Fibroblast of skin of right biceps (primary cell): Measurements from ENCODE around the gene SHROOM3.

Source experiments
- DNase-seq: peaks from one replicate; pipeline ENCODE4 v3.0.0-alpha.2; 2013

The SHROOM3 gene

DNA sequence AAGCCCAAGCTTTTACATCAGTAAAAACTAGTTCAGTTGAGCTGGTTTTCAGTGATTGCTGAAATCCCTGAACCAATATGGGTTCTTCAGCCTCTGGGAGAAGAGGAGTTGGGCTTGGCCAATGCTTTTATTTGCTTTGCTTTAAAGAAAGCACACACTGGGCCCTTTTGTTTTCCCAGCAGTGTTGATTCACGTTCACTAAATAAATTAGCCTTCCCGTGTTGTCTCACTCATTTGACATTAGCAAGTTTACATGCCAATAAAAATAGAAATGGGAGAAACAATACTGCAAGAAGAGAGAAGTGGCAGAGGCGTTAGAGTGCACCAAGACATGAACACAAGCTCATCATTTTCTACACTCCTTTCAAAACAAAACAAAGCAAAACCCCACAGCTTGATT lies 136.2 kb downstream of the SHROOM3 start:
- DNase-seq, result no peak

DNA sequence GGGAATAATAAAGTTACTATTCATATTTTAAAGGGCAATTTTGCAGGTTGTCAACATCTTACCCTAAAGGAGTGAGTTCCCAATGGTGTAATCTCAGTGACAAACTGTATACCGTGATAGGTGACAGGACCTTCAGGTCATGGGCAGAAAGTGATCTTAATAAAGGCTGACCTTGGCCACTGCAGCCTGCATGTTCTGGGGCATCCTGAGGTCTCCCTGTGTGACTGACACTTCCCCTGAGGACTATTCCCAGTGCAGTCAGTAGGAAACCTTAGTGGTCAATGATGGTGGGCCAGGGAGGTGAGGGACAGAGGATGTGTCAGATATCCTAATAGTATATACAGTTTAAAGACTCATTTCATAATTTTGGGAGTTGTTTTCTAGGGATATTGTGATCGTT lies 137.2 kb downstream of the SHROOM3 start:
- no peak for DNase-seq

DNA sequence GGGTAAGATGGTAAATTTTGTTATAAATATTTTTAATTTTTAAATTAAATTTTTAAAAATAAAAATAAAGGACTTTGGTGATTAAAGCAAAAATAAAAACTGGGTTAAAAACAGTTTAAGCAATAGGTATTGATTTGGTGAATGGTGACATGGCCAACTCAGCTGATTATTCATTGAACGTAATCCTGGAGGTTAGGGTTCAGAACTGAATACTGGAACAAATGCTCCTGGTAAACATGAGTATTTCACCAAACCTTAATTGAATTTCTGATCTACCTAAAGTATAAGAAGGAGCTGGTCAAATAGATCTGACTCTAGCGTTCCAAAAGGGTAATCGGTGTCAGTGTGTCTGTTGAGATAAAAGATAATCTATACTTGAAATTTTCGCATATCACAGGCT lies 141.8 kb downstream of the SHROOM3 start:
- no peak for DNase-seq

DNA sequence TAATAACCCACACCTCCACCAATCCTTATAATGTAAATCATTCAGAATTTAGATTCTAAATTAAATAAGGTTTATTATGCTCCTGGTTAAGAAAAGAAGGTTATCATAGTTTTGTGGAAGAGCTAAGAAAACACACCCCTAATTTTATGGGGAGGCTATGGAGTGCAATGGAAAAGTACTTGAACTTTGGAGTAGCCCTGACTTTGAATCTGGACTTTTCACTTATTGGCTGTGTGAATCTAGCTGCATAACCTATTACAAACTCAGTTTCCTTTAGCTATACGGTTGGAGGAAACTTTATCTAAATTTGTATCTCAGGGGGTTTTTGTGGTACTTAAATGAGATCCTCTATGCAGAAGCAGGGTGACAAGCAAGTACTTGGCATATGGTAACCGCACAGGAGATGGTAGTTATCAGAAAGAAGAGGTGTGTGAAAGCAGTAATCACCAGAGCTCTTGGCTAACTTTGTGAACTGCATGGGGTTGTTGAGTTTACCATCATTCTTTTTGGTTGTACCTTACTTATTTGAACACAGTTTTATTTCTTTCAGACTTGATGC lies 143.1 kb downstream of the SHROOM3 start:
- DNase-seq, result no peak

DNA sequence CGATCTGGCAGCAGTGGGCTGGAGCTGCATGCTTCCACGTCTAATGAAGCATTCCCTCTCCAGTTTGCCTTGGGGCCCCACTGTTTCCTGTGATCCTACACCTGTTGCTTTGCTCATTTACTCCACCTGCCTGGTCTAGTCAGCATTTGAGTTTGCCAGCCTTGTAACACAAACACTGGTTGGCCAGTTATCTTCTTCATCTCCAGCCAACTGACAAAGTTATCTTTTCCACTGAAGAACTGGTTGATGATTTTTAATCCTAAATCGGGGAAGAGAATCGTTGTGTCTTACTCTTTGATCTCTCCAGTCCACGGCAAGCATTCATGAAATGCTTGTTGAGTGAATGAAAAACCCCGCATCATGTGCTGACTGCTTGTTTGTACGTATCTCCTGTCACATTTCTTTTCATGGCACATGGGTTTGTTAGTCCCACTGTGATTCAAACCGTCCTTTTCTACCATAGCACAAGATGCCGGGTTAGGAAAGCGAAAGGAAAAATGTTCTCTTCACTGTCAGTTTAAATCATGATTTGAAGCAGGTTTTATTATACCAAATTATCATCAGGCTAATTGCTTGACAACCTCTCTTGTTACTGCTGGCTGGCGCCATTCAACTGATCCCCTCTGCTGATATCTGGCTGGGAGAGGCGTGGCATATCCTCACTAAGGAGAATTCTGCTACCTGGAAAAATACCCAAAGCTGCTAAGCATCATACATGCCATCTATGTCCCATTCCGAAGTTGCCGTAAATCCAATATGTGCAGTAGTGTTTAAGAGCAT lies 144.8 kb downstream of the SHROOM3 start:
- DNase-seq, result no peak

DNA sequence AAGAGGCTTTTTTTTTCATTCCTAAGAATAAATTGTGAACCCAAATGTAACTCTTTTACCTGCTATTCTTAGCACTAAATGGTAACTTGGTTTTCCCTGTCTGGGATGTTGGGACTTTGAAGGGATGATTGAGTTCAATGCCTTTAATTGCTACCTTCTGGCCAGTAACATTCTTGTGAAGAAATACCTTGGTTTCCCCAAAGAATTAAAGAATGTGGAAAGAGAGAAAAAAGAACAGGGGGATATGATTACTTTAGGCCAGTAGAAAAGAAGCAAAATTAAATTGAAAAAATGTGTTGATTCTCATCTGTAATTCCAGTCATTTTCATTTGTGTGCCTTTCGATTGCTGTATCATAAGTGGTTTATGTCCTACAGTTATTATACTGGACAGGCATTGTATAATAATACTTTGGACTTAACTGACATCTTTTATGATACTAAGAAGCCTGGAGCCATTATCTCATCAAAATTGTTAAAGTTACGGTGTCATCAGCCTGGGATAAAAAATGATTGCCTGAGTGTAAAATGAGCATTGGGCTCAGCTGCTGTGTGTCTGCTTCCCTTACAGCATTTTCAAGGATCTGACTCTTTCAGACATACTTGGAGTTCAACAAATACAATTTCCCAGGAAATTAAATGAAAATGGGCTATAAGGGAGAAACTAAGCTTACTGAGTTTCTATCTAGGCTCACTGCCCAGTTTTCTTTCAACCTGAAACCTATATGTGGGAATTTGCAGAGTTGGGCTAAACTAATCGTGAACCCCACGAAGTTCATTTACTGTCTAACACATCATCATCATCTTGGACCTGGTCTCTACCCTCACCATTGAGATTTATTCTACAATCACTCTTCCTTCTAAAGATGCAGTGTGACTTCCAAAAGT lies 146.3 kb downstream of the SHROOM3 start:
- DNase-seq, result peak; percentile 64

DNA sequence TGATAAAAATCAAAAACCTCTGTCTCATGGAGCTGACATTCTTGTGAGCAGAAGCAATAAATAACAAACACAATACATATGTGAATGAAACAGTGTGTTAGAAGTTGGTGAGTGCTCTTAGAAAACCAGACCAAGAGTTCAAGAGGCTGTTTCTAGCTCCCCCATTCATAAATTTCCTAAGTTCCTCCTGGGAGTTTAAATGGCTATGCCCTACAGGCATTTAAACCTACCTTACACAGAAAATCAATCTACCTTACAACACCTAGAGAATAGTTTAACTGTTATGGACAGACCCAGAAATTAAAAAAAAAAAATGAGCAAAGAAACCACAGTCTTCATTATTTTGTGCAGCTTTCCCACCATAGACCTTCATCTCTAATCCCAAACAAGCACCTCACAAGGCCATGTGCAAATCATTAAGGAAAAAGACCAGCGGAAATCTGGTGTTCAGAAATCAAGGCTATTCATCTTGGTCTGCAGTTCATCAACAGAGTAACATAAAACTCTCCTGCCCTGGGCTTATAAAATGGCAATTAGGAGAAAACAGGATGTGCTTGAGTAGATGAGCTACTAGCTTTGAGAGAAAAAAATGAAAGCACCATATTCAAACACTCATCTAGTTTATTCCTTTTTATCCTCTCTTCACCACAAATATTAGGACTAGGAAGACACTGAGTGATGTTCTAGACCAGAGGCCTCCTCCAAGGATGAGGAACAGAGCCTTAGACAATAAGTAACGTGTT lies 147.2 kb downstream of the SHROOM3 start:
- DNase-seq, result peak; percentile 55

DNA sequence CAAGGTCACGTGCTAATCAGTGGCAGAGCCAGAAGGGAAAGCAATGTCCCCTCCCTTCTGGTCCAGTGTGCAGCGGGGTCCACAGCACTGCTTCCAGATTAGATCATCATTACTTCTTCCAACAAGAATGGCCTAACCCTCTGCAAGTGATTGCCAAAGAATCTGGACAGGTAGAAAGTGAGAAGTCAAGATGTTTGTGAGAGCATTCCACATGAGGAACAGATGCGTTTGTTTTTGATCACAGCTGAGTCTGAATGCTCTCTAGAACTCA lies 147.7 kb downstream of the SHROOM3 start:
- DNase-seq, result no peak

DNA sequence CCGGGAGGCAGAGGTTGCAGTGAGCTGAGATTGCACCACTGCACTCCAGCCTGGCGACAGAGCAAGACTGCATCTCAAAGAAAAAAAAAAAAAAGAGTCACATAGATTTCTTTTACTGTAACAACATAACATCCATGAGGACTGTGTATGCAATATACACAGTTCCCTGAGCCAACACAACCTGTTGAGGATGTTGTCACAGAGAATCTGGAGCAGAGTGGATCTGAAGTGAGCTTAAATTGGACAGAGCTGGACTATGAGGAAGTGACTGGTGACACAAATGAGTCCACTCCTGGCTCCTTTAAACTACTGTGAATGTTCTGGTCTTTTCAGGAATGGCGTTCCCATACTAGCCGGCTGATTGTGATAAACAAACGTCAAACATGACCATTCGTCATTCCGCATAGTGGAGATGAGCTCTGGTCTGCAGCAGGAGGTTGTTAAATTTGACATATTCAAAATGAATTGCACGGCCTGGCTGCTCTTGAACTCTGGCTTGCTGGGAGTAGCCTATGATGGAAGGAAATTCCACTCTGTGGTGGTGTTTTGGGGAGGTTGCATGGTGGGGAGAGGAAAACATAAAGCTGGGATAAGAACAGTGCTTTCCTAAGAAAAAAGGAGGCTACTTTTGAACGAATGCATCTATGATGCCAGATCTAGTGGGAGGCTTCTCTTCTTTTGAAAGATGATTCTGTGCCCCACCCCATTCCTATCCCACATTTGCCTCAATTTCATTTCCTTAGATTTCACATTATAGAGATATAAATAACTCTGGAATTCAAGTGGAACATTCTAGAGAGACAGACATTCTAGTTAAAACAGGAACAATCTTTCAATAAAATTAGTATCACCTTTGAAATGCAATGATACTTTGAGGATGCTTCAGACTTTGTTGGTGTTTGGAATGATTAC lies 149.5 kb downstream of the SHROOM3 start:
- peak; percentile 52 for DNase-seq

DNA sequence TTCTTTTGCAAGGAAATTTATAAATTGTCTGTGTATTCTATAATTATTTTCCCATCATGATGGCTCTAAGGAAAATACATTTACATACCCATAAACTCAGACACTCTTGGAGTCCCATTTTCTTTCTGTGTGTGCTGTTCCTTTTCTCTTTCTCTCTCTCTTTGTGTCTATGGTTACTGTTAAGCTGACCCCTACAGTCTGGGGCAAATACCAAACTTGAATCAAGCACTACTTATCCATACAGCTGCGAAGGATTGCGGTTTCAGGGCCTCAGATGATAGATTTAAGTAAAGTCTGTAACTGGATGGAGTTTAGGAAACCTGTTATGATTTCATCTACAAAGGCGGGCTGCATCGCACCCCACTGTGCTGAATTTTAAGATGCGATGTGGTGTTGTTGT lies 150.2 kb downstream of the SHROOM3 start:
- DNase-seq, result peak; percentile 86

DNA sequence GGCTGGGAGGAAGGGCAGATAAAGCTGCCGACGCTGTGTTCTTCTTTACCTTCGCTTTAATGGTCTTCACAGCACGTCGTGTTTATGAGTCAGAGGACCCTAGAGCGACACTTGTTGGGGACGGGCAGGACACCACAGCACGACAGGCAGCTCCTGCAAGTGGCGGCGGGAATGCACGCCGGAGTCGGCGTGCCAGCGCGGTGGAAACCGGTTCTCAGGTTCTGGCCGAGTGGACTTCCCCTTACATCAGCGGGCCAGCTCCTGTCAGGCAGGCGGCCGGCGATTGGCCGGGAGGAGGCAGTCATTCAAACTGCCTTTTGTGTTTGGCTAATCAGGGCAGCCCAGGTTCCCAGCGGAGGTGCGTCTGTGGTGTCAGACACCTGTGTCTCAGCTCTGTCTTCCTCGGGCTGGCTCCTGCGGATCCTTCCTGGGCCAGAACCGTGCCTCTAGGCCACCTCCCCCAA lies 150.9 kb downstream of the SHROOM3 start:
- DNase-seq, result peak; percentile 59

DNA sequence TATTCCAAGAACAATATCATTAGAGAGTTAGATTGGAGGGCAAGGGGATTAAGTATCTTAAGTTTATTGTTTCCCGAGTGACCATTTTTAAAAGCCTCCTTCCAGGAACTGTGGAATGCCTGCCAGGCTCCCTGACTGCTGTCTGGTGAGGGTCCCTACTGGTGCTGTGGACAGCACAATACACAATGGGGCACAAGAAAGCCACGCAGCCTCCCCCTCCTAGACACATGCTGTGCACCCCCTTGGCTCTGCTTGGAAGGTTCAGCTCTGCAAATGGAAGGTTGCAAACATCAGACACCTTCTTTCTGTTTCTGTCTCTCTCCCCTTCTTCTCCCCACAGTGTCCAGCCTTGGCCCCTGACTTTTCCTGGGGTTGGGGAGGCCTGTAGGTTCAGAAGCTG lies 153.2 kb downstream of the SHROOM3 start:
- DNase-seq, result no peak

DNA sequence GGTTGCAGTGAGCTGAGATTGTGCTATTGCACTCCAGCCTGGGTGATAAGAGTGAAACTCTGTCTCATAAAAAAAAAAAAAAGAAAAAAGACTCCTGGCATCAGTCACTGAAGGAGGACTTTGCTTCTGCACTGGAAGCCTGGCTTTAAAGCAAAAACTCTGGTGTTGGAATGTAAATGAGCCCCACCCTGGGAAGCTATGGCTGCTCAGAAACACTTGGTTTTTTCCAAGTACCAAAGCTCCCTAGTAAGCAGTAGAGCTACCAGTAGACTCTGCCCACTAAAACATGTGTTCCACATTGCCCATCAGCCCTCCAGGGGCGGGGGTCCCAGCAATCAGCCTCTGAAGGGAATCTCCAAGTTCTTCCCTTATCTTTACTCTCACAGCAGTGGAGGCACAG lies 154.4 kb downstream of the SHROOM3 start:
- peak; percentile 86 for DNase-seq

DNA sequence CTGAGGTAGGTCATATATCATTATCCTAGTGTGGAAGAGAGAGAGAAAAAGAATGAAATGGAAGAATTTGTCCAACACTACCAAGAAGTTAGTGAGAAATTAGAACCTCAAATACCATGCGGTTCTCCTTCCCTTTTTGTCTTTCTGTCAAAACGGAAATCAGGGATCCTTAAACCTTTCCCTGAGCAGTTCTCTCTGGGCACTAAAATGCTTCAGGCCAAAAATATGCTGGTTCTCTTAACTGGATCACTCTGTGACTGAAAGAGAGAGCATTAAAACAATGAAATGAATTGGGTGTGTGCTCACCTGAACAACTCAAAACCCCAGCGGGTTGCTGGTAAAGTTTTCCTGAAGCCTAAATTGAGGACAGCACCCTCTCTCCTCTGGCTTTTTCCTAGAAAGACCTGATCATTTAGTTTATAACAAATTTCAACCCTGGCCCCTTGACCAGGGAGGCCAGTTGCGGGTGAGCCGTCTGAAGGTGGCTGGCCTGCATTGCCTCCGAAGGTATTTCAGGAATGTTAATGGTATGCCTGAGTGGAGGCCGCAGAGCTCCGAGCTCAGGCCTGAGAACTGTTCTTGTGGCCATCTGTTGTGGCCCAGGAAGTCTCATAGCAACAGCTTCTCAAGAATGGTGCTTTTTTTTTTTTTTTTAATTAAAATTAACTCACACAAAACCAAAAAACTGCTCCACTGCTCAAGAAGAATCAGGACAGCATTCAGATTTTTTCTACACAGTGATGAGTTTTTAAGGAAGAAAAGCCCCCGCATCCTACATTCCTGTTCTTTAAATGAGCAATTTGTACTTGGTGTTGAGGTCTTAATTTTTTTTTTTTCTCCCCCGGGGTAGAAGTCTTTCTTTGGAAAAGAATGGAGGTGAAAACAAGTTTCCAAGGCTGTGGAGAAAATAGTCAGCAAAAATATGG lies 155.1 kb downstream of the SHROOM3 start:
- peak; percentile 96 for DNase-seq

DNA sequence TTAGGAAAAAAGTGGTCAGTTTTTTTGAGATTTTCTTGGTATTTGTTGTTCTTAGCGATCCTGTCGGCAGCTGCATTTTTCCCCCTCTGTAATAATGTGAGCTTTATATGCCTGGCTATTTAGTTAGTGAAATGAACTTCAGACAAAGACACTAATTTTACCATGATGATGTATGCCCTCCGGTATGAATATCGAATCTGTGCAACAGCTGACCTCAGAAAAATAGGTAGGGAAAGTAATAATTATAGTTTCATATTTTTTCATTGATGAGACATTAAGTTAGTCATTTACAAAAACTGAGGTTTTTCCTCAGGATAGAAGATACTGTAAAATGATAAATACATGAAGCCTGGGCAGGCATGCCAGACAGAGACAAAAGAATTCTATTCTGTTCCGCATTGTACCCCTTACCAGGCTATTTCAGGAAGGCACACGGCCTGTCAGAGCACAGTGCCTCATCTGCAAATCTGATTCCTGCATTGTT lies 155.8 kb downstream of the SHROOM3 start:
- peak; percentile 90 for DNase-seq

DNA sequence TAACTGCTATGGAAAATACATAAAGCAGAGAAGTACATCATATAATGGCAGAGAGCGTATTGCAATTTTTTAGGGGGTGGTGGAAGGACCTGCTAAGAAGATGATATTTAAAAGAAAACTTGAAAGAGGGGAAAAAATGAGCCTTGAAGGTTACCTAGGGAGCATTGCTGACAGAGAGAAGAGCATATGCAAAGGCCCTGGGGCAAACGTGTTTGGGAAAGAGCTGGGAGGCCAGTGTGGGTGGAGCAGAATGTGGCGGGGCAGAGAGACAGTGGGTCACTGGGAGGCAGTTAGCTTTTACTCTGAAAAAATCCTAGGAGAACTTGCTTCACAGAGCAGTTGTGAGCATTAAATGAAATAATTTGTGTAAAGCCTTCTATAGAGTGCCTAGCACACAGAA lies 157.0 kb downstream of the SHROOM3 start:
- no peak for DNase-seq

DNA sequence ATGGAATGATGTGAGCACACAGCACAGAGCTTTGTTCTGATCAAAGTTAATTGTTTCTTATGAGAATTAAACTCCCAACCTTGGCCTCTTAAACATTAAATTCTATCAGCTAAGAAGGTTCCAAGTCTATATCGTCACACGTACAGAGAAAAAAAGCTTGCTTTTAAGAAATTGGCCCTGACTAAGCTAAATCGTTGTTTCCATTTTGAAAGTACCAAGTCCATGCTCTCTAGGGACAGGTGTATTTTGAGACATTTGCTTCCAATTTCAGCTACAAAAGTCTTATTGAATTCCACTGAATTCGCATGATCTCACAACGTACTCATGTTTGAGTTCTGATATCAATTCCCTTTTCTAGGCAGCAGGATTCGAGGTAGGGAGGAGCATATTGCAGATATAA lies 157.4 kb downstream of the SHROOM3 start:
- no peak for DNase-seq

DNA sequence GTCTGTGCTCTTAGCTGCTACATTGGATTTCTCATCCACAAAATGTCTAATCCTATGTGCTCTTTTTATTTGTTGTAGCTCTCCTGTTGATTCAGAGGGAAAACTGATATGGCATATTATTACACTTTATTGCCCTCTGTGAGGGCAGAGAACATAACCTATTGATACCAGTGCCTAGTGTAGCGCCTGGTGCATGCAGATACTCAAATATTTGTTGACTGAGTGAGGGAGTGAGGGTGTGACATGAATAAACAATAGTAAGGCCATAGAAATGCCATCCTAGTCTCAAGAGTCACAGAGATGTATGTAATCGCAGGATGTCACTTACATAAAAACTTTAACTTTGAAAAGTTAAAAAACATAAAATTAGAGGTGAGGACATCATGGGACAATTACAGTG lies 159.1 kb downstream of the SHROOM3 start:
- DNase-seq, result no peak

DNA sequence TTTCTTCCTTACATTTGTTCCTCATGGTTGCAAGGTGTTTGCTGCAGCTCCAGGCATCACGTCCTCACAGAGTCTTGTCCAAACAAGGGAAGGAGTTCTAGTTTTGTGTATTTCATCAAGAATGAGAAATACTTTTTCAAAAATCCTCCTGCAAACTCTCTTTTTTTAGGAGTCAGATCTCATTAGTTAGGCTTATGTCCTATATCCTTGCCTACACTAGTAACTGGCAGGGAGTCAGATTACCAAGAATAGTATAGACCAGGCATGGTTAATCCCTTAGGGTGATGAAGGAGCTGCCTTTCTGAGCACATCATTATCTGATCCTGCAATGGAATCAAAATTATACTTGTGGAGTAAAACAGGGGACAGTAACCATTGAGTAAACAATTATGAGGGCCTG lies 160.4 kb downstream of the SHROOM3 start:
- no peak for DNase-seq

DNA sequence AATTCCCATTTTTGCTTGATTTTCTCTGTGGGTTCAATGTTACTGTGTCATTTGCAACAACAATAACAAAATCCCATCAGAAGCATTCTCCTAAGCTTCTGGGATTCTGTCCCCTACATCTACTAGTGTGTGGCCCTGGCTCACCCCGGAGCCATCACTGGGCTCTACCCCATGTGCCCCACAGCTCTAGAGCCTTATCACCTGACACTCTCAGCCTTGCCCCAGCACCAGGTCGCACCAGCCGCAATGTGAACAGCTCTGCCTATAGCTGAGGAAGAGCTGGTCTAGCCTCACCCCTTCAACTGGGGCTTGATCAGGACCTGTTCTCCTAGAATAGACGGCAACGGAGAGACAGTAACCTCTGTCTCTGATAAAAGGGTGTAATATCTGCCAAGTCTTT lies 161.7 kb downstream of the SHROOM3 start:
- no peak for DNase-seq

DNA sequence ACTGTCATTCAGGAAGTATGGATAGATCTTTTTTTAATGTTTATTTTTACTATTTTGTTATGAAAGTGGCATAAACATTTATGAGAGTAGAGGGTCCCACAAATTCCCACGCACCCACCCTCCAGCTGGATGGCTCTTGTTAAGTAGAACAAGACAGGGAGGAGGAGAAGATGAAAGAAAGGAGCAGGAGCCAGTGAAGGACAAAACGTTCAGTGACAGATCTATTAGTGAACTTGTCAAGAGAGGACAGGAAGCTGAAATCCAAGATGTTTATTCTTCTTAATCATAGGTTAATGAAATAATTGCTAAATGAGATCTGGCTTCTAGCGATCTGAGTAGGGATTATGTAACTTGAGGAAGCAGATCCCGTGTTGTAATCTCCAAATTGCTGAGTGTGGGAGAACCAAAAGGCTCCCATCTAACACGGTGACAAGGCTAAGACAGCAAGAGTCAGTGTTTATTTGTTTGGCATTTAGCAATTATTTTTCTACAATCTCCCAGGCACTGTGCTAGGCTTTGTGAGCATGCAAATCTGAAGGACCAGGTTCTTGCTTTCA lies 162.5 kb downstream of the SHROOM3 start:
- no peak for DNase-seq
